Natural killer cell treated with Interleukin-12 subunit alpha and Interleukin-12 subunit beta and Interleukin-15 and Interleukin-18, amount 100 ng/mL, for 72 hours (primary cell): ENCODE results near the gene S1PR4. TPM values are rescaled to one million over a fixed set of nuclear protein-coding genes. Genes with fewer than 3 reads are reported as not detected.
"Not testable (repeated sequence)": the region's sequence is repeated elsewhere in the genome, so short reads cannot be mapped to it uniquely, and the experiment has no call there.

Experiments
- ATAC-seq, 2 donors: fragments of 150-1000 bp; cut with Tn5 transposase in 1 of 2; sonication (Bioruptor Pico), chemical (Tn5 transposase) in 1 of 2; 2 replicates each; pipeline ENCODE4 v1.10.0; 2021
- DNase-seq: peaks from one replicate; pipeline ENCODE4 v3.0.0; 2022; ENCODE audit warnings: low spot score
- H3K27ac Mint-ChIP-seq, 2 donors: 1 replicate in 1 of 2; 2 replicates in 1 of 2; pipeline ENCODE4 v1.8.0; 2022; ENCODE audit warnings: mixed read lengths in 2 of 2, mild to moderate bottlenecking in 1 of 2, moderate library complexity in 1 of 2
- H3K27me3 Mint-ChIP-seq, 2 donors: 1 replicate in 1 of 2; 2 replicates in 1 of 2; pipeline ENCODE4 v1.8.0; 2022; ENCODE audit warnings: mixed read lengths in 2 of 2
- H3K36me3 Mint-ChIP-seq: one replicate; pipeline ENCODE4 v1.8.0; 2022; ENCODE audit warnings: mixed read lengths
- H3K4me1 Mint-ChIP-seq, 2 donors: 1 replicate in 1 of 2; 2 replicates in 1 of 2; pipeline ENCODE4 v1.8.0; 2022; ENCODE audit warnings: low read depth in 2 of 2, mixed read lengths in 2 of 2, mild to moderate bottlenecking in 1 of 2
- H3K4me3 Mint-ChIP-seq: one replicate; pipeline ENCODE4 v1.8.0; 2022; ENCODE audit warnings: mixed read lengths
- H3K9me3 Mint-ChIP-seq: 2 replicates; pipeline ENCODE4 v1.8.0; 2022; ENCODE audit warnings: mixed read lengths
- total RNA-seq, 2 donors: library from RNA; stranded (reverse); gene quantifications; one replicate each; pipeline ENCODE4 v1.2.3, GENCODE V29; 2022

The S1PR4 gene
- total RNA-seq, 2 donors from 2014 or later = 33.5 to 47.0 TPM

DNA sequence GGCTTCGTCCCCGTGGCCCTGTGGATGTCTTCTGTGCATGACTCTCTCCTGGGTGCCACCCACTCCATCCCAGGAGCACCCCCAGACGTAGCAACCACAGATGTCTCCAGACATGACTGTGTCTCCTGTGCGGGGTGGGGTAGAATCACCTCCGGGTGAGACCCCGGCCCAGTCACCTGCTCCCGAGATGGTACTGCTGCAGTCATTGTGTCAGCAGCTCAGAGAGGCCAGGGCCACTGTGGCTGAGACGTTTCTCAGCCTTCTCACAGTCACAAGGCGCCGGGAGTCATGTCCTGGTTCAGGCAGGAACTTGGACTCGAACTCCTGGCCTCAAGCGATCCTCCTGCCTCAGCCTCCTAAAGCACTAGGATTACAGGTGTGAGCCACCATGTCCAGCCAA, 23.8 kb downstream of the S1PR4 start:
- DNase-seq = no peak
- H3K36me3 Mint-ChIP-seq = no peaks in the 10 kb centered on the region
- H3K9me3 Mint-ChIP-seq = no peaks in the 10 kb centered on the region
- H3K4me1 Mint-ChIP-seq = no peaks in the 10 kb centered on the region
- no peak overlapping the region for H3K27ac Mint-ChIP-seq
- ATAC-seq = no peak
- H3K27me3 Mint-ChIP-seq = no peaks in the 10 kb centered on the region
- no peak overlapping the region for H3K4me3 Mint-ChIP-seq

DNA sequence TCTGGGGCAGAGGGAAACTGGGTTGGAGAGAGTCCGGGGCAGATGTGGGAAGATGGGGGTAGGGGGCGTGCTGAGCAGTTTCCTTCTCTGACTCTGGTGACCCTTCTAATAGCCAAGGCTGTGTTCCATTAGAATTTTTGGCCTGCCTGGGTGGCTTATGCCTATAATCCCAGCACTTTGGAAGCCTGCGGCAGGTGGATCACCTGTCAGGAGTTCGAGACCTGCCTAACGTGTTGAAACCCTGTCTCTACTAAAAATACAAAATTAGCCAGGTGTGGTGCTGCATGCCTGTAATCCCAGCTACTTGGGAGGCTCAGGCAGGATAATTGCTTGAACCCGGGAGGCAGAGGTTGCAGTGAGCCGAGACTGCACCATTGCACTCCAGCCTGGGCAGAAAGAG, 24.3 kb downstream of the S1PR4 start:
- not testable (repeated sequence) for H3K9me3 Mint-ChIP-seq, H3K27me3 Mint-ChIP-seq, H3K27ac Mint-ChIP-seq, H3K4me3 Mint-ChIP-seq, H3K36me3 Mint-ChIP-seq, ATAC-seq, H3K4me1 Mint-ChIP-seq, DNase-seq

- no peaks in the 10 kb centered on the region for H3K27me3 Mint-ChIP-seq
- H3K27ac Mint-ChIP-seq = no peak overlapping the region
- ATAC-seq (no peak), DNase-seq (no peak)
- no peaks in the 10 kb centered on the region for H3K4me1 Mint-ChIP-seq
- no peaks in the 10 kb centered on the region for H3K36me3 Mint-ChIP-seq
- H3K4me3 Mint-ChIP-seq = no peak overlapping the region
- H3K9me3 Mint-ChIP-seq = no peaks in the 10 kb centered on the region
Observed at GRCh38 chr19:3203805-3204645, 25.5 kb downstream of the S1PR4 start.

GRCh38 chr19:3204646-3205275, 26.2 kb downstream of the S1PR4 start:
- Mint-ChIP-seq H3K36me3 (no peaks in the 10 kb centered on the region), H3K27me3 (no peaks in the 10 kb centered on the region), H3K9me3 (no peaks in the 10 kb centered on the region), H3K4me1 (peaks cover 0 to 3% of the 10 kb centered on the region in 2 donors), H3K4me3 (no peak overlapping the region), H3K27ac (no peak overlapping the region)
- DNase-seq (no peak), ATAC-seq (no peak)

DNA sequence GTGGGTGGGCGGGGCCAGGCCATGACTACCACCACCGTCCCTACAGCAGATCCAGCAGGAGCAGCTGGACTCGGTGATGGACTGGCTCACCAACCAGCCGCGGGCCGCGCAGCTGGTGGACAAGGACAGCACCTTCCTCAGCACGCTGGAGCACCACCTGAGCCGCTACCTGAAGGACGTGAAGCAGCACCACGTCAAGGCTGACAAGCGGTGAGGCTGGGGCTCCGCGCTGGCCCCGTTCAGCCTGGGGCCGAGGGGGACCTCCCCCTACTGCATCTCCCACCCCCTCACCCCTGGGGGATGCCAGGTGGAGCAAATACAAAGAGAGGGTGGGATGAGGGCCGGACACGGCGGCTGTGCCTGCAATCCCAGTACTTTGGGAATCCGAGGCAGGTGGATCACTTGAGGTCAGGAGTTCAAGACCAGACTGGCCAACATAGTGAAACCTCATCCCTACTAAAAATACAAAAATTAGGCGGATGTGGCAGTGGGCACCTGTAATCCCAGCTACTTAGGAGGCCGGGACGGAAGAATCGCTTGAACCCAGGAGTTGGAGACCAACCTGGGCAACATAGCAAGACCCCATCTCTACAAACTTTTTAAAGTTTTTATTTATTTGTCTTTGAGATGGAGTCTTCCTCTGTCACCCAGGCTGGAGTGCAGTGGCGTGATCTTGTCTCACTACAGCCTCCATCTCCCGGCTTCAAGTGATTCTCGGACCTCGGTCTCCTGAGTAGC, 27.8 kb downstream of the S1PR4 start:
- H3K4me3 Mint-ChIP-seq = no peak overlapping the region

GRCh38 chr19:3207461-3208242, 29.1 kb downstream of the S1PR4 start:
- H3K27me3 Mint-ChIP-seq = no peaks in the 10 kb centered on the region
- peaks cover 0 to 3% of the 10 kb centered on the region in 2 donors for H3K4me1 Mint-ChIP-seq
- DNase-seq (no peak), ATAC-seq (no peak)
- H3K9me3 Mint-ChIP-seq = no peaks in the 10 kb centered on the region
- no peaks in the 10 kb centered on the region for H3K36me3 Mint-ChIP-seq
- H3K4me3 Mint-ChIP-seq = no peak overlapping the region
- H3K27ac Mint-ChIP-seq = no peak overlapping the region

More for the DNA sequence above, 27.8 kb downstream of the S1PR4 start:
- no peak for ATAC-seq
- peaks cover 0 to 3% of the 10 kb centered on the region in 2 donors for H3K4me1 Mint-ChIP-seq
- no peaks in the 10 kb centered on the region for H3K36me3 Mint-ChIP-seq
- no peaks in the 10 kb centered on the region for H3K9me3 Mint-ChIP-seq
- H3K27ac Mint-ChIP-seq = no peak overlapping the region
- no peaks in the 10 kb centered on the region for H3K27me3 Mint-ChIP-seq
- DNase-seq = no peak

DNA sequence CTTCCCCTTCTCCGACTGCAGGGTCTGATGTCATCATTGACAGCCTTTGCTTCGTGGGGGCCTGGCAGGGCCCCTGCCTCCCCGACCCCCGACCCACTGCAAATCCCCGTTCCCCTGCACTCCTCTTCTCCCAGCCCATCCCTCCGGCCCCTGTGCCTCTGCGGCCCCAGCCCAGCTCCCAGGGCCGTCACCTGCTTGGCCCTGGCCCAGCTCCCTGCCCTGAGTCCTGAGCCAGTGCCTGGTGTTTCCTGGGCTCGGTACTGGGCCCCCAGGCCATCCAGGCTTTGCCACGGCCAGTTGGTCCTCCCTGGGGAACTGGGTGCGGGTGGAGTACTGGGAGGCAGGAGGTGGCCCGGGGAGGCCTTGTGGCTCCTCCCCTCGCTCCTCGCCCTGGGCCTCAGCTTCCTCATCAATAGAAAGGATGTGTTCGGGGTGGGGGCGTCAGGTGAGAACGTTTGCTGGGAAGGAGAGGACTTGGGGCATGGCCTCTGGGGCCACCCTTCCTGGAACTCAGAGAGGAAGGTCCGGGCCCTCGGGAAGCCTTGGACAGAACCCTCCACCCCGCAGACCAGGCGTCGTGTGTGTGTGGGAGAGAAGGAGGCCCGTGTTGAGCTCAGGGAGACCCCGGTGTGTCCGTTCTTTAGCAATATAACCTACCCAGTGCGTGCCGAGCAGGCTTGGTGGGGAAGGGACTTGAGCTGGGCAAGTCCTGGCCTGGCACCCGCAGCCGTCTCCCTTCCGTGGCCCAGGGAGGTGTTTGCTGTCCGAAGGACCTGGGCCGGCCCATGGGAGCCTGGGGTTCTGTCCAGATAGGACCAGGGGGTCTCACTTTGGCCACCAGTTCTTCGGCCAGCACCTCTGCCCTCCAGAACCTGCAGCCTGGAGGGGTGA, 30.0 kb downstream of the S1PR4 start:
- Mint-ChIP-seq H3K27ac (no peak overlapping the region), H3K4me1 (peaks cover 0 to 3% of the 10 kb centered on the region in 2 donors), H3K27me3 (no peaks in the 10 kb centered on the region), H3K4me3 (no peak overlapping the region), H3K9me3 (no peaks in the 10 kb centered on the region), H3K36me3 (no peaks in the 10 kb centered on the region)
- ATAC-seq (no peak), DNase-seq (no peak)

- ATAC-seq (peak; percentile 79 to 83), DNase-seq (no peak)
- Mint-ChIP-seq H3K36me3 (no peaks in the 10 kb centered on the region), H3K9me3 (no peaks in the 10 kb centered on the region), H3K27me3 (no peaks in the 10 kb centered on the region), H3K27ac (no peak overlapping the region), H3K4me3 (no peak overlapping the region), H3K4me1 (peaks cover 0 to 3% of the 10 kb centered on the region in 2 donors)
Observed at GRCh38 chr19:3210347-3211017, 31.9 kb downstream of the S1PR4 start.

DNA sequence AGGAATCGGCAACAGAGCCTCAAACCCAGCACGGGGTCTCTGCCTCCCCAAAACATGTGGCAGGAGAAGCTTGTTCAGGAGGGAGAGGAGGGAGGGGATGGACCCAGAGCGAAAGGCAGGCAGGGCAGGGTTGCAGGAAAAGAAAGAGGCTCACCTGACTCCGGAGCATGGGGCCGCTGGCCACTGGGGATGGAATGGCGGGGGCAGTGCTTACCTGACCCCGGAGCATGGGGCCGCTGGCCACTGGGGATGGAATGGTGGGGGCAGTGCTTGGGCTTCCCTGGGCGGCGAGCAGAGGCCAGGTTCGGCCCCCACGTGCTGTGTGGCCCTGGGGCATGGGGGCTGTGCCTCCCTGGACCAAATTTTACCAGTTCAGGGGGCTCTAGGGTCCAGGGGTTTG, 32.6 kb downstream of the S1PR4 start:
- Mint-ChIP-seq H3K27me3 (no peaks in the 10 kb centered on the region), H3K4me3 (no peak overlapping the region), H3K27ac (no peak overlapping the region), H3K9me3 (no peaks in the 10 kb centered on the region), H3K36me3 (no peaks in the 10 kb centered on the region), H3K4me1 (peaks cover 0 to 3% of the 10 kb centered on the region in 2 donors)
- DNase-seq = no peak
- no peak for ATAC-seq

DNA sequence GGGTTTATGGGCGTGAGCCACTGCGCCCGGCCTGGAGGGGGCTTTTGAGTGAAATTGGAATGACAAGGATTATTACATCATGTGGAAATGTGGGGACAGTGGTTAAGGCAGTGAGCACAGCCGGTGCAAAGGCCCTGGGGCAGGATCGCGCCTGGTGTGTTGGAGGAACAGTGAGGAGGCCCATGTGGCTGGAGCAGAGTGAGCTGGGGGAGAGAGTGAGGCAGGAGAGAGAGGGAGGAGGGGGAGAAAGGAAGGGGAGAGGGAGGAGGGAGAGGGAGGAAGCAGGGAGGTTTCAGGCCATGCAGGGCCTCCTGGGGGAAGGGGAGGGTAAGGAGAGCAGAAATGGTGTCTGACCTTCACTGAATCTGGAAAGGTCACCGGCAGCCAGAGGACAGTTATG, 34.6 kb downstream of the S1PR4 start:
- Mint-ChIP-seq H3K9me3 (no peaks in the 10 kb centered on the region), H3K27ac (no peak overlapping the region), H3K36me3 (no peaks in the 10 kb centered on the region), H3K4me3 (no peak overlapping the region), H3K27me3 (no peaks in the 10 kb centered on the region), H3K4me1 (peaks cover 0 to 3% of the 10 kb centered on the region in 2 donors)
- DNase-seq = no peak
- no peak for ATAC-seq

DNA sequence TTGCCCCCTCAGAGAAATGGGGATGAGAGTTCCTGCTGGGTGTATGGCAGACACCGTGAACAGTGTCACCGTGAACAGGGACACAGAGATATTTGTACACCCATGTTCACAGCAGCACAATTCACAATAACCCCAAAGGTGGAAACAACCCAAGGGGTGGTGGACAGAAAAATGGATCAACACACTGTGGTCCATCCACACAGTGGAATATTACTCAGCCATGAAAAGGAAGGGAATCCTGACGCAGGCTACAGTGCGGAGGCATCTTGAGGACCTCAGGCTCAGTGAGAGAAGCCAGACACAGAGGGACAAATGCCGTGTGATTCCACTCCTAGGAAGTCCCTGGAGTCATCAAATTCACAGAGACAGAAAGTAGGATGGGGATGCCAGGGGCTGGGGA, 38.3 kb downstream of the S1PR4 start:
- DNase-seq = no peak

GRCh38 chr19:3220576-3220975, 42.0 kb downstream of the S1PR4 start:
- Mint-ChIP-seq H3K27me3 (peaks cover 0 to 6% of the 10 kb centered on the region in 2 donors), H3K4me1 (no peaks in the 10 kb centered on the region), H3K36me3 (no peaks in the 10 kb centered on the region), H3K4me3 (no peak overlapping the region), H3K9me3 (no peaks in the 10 kb centered on the region), H3K27ac (no peak overlapping the region)
- ATAC-seq = no peak
- DNase-seq = no peak

More for the DNA sequence above, 38.3 kb downstream of the S1PR4 start:
- Mint-ChIP-seq H3K36me3 (no peaks in the 10 kb centered on the region), H3K4me1 (no peaks in the 10 kb centered on the region), H3K9me3 (no peaks in the 10 kb centered on the region), H3K4me3 (no peak overlapping the region), H3K27ac (no peak overlapping the region), H3K27me3 (no peaks in the 10 kb centered on the region)
- ATAC-seq = no peak
